Ovary (tissue), 3 donors: ENCODE results near the gene TTLL6.

Experiments
- EP300 ChIP-seq: sonication (generic); formaldehyde crosslinking; IDR thresholded peaks from one replicate; pipeline ENCODE4 v1.6.1; 2017; ENCODE audit warnings: antibody characterized with exemption
- POLR2A ChIP-seq: fragments of 450-650 bp; IDR thresholded peaks from one replicate; pipeline ENCODE4 v1.6.1; 2017; ENCODE audit warnings: antibody characterized with exemption, mild to moderate bottlenecking, moderate library complexity
- TF ChIP-seq, protein P1 (sequence below), 3 donors: fragments of 450-650 bp in 2 of 3; fragments of 200-600 bp in 1 of 3; IDR thresholded peaks; one replicate each; pipeline versions ENCODE4 v1.5.1 to v1.8.0; 2016 to 2022; ENCODE audit warnings: antibody characterized with exemption in 3 of 3, mild to moderate bottlenecking in 1 of 3
- donor health status: DM: no; HTN: no; CAD: no.

DNA sequence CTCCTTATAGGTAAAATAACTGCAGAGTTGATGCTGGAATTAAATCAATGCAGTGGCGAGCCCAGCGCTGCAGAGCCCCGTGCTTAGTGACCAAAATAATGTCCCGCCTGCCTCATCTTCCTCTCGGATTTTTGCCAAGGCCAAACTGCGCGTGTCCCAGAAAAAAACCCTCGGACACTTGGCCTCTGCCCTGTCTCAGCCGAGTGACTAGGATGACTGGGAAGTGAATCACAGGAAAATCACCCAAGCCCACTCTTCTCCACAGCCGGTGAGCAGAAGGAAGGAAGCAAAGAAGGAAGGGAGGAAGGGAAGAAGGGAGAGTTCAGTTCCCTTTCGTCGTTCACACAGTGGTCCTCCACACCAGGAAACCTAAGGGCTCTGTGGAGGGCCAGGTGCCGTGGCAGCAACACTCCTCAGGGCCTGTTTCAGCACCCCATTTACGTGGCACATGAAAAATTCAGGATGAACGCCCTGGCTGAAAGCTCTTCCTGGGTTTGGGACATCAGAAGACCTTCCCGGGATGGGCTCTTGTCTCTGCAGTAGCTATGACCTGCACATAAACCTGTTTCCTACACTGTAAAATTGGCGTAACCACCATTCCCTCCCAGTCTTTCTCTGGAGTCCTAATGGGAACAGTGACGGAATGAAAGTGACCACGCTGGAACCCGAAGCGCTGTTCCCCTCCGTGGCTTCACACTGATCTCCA lies 63.1 kb downstream of the TTLL6 start:
- TF ChIP-seq, protein P1, sequence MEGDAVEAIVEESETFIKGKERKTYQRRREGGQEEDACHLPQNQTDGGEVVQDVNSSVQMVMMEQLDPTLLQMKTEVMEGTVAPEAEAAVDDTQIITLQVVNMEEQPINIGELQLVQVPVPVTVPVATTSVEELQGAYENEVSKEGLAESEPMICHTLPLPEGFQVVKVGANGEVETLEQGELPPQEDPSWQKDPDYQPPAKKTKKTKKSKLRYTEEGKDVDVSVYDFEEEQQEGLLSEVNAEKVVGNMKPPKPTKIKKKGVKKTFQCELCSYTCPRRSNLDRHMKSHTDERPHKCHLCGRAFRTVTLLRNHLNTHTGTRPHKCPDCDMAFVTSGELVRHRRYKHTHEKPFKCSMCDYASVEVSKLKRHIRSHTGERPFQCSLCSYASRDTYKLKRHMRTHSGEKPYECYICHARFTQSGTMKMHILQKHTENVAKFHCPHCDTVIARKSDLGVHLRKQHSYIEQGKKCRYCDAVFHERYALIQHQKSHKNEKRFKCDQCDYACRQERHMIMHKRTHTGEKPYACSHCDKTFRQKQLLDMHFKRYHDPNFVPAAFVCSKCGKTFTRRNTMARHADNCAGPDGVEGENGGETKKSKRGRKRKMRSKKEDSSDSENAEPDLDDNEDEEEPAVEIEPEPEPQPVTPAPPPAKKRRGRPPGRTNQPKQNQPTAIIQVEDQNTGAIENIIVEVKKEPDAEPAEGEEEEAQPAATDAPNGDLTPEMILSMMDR (IDR thresholded peaks at IDR 0.05): no peak
- no peak for TF ChIP-seq EP300
- TF ChIP-seq POLR2A: no peak
